HG02970 (cell line): Measurements from ENCODE around the gene MICAL3.

Experiments used
- ATAC-seq: cut with Tn5 transposase; IDR thresholded peaks from one replicate; pipeline ENCODE4 v1.9.1; 2021; ENCODE audit warnings: mild to moderate bottlenecking, moderate library complexity, moderate number of reproducible peaks; ENCODE audit not compliant: unreplicated experiment, low FRiP score

The MICAL3 gene

GRCh38 chr22:17858033-17858432 lies 166.3 kb downstream of the MICAL3 start:
- ATAC-seq = no peak

GRCh38 chr22:17855572-17856290 lies 168.6 kb downstream of the MICAL3 start:
- ATAC-seq = no peak

- no peak for ATAC-seq
Measured at GRCh38 chr22:17853073-17853472, 171.3 kb downstream of the MICAL3 start.

DNA sequence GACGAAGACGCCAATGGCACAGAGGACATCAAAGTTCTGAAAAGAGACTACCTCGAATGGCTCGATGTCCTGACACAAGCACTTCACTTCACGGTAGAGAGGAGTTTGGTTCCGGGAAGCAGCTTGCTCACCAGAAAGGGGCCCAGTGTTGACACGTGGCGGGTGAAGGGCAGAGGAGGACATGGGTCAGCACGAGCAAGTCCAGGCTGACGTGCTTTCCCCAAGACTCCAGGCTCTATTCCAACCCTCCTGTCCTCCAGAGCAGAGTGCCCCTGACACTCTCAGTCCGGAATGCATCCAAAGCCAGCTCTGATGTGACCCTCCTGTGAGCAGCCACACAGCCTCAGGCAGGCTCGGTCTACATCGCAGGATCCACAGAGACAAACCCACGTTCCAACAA lies 172.6 kb downstream of the MICAL3 start:
- no peak for ATAC-seq

DNA sequence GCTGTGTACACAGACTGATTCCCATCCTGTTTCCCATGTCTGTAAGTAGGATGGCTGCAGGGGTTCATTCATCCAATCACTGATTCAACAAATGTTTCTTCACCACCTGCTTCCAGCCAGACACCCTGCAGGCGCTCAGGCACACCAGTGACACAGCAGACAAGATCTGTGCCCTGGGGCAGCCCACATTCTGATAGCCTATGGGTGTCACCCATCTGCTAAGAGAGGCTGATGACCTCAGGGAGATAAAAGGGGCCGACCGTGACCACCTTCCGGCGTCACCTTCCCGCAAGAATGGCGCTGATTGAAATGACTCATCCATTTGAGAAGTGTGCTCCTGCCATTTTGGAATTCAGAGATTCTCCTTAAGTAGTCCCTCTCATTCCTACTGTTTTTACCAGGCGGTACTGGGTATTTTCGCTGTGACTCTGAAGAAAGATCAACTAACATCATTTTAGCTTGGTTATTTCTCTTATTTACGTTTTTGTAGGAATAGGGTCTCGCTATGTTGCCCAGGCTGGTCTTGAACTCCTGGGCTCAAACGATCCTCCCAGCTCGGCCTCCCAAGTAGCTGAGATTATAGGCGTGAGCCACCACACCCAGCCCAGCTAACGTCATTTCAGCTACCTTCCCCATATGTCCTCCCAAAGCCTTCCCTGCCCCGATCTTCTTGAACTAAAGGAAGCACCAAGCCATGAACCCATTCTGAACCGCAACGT lies 176.8 kb downstream of the MICAL3 start:
- no peak for ATAC-seq

- ATAC-seq = no peak
Measured at GRCh38 chr22:17846326-17846992, 177.9 kb downstream of the MICAL3 start.

DNA sequence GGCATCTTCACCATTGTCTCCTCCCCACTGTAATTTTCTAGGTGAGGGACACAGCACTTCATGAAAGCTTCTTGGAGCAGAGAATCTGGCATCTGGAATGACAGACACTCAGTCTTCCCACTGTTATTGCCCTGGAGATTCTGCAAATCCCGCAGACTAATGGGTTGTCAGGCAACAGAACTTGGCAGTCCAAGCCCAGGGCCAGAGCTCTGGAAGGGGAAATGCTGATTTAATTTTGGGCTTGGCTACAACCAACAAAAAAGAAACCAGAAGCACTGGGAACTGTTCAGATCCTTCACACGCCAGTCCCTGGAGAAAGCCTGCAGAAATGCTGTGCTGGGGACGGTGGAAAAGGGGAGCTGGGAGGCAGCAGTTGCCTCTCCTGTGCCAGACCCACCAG lies 178.6 kb downstream of the MICAL3 start:
- ATAC-seq = no peak

DNA sequence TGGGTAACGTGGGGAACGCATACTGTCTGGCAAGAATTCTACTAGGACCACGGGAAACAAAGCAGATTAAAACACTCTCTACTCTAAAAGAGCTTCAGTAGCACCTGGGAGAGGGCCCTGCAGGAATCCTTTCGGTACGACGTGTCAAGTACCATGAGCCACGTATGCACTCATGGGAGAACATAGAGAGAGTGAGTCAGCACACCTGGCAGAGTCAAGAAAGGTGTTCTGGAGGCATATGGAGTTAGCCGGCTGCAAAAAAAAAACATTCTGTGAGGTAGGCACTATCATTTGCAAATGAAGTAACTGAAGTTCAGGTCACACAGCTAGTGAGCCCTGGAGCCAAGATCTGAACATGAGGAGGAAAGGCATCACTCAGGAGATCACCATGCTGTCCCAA lies 179.0 kb downstream of the MICAL3 start:
- no peak for ATAC-seq

- ATAC-seq = no peak
Measured at GRCh38 chr22:17844150-17844549, 180.2 kb downstream of the MICAL3 start.

- ATAC-seq = no peak
Measured at GRCh38 chr22:17842386-17842785, 182.0 kb downstream of the MICAL3 start.

- ATAC-seq = no peak
Measured at GRCh38 chr22:17841836-17842235, 182.5 kb downstream of the MICAL3 start.

GRCh38 chr22:17838180-17838865 lies 186.0 kb downstream of the MICAL3 start:
- ATAC-seq = no peak

- ATAC-seq = no peak
Measured at GRCh38 chr22:17836992-17837742, 187.2 kb downstream of the MICAL3 start.

- ATAC-seq = no peak
Measured at GRCh38 chr22:17835256-17835655, 189.1 kb downstream of the MICAL3 start.

- no peak for ATAC-seq
Measured at GRCh38 chr22:17833489-17833888, 190.9 kb downstream of the MICAL3 start.

DNA sequence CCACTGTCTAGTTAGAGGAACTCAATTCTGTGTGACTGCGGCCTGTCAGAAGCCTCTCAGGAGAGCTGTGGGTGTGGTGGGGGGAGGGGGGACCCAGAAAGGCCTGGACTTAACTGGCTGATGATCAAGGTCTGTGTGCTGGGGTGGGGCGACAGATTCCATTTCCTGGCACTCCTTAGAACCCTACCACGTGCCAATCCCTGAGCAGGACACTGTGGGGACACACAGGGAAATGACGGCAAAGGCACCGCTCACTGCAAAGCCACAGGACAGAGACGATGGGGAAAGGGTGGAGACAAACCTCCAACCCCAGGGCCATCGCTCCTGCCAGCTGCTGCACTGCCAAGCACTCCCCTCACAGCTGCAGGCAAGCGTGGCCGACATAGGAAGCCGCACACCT lies 191.7 kb downstream of the MICAL3 start:
- no peak for ATAC-seq

DNA sequence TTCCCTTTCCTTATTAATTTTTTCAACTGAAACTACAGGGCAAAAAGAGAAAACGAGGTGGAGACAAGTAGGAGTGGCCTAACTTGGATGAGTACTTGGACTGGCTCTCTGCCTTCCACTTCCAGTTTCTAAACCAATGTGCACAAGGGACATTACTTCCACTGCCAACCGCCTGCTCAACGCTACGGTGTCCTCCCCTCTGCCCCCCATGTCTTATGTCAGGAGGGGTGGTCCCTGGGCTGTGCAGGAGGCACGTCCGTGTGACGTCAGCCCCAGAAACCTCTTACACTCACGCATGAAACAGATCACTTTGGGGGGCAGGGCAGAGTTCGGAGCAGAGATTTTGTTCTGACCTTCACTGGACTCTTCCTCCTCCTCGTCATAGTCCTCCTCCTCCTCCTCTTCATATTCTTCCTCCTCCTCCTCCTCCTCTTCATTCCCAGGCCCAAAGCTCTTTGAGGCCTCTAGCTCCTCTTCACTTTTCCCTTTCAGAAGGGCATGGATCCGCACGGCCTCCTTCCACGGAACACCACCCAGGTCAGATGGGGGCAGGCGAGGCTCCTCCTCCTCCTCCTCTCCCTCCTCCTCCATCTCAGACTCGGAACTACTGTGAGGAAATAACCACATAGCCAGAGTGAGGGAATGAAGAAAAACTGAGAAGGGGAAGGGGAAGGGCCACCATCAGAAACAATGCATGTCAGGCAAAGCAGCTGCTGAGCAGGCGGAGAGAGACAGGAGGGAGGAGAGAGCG lies 192.7 kb downstream of the MICAL3 start:
- no peak for ATAC-seq

DNA sequence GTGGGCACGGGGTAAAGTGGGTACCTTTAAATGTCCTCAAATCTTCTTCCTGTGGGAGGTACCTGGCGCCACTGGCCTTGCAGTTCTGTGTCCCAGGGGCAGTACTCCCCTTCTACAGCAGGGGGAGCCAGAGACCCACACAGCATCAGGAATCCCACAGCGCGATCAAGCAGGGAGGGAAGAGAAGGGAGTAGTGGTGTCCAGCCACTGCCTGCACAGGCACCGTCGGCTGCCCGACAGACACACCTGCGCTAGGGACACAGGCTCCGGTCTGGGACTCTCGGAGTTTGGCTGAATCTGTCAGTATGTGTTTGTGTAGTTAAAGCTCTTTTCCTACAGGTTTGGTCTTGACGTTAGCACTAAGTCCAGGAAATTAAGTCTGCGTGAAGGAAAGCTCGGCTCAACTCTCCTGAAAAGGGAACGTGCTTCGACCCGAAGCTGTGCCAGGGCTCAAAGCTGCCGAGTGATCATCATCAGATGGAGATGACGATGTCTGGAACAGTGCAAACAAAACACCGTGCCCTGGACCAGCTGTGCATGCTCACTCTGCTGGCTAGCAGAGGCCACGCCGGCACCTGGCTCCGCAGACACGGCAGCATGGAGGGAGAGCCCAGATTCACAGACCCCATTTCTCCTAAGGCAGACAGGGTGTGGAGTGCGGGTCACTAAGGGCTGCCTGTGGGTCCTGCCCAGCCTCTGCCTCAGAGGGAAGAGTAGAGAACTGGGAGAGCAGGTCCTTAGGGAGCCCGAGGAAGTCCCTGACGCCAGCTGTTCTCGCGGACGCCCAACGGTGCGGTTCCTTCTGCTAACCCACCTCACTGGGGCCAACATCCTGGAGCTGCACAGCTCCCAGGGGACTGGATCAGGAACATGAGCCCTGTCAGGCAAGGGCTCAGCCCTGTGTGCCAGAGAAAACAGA lies 194.1 kb downstream of the MICAL3 start:
- no peak for ATAC-seq

- no peak for ATAC-seq
Measured at GRCh38 chr22:17829695-17830042, 194.7 kb downstream of the MICAL3 start.
